Tibial nerve (tissue), 4 donors: ENCODE results near the gene UXS1.

Source experiments
- CTCF ChIP-seq, 5 experiments: fragments of 200-600 bp in 3 of 5; fragments of 450-650 bp in 2 of 5; sonication (generic) in 3 of 5; IDR thresholded peaks; one replicate each; pipeline ENCODE4 v1.5.1; 2016 to 2019; ENCODE audit warnings: antibody characterized with exemption in 5 of 5, mild to moderate bottlenecking in 3 of 5, moderate library complexity in 2 of 5
- EP300 ChIP-seq, 2 donors: sonication (generic); formaldehyde crosslinking; IDR thresholded peaks; one replicate each; pipeline ENCODE4 v1.6.1; 2017; ENCODE audit warnings: antibody characterized with exemption in 2 of 2, mild to moderate bottlenecking in 1 of 2
- POLR2A ChIP-seq, 2 donors: fragments of 450-650 bp; IDR thresholded peaks; one replicate each; pipeline ENCODE4 v1.6.1; 2017; ENCODE audit warnings: antibody characterized with exemption in 2 of 2, mild to moderate bottlenecking in 2 of 2, moderate library complexity in 2 of 2

DNA sequence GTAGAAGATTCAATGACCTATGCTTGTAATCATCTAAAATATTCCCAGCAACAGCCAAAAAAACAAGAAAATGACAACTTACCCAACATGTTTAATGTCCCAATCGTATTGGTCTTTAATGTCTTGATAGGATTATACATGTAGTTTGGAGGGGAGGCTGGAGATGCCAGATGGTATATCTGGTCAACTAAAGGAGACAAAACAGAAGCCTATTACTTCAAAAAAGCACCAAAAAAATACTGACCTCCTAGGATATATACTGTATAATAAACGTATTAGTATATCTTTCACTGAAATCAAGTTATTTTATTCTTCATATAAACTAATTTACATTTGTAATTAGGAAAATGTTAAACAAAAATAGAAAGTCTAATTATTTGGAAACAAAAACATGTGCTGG lies 64.5 kb downstream of the UXS1 start:
- no peak for TF ChIP-seq CTCF (IDR thresholded peaks at IDR 0.05)
- TF ChIP-seq POLR2A (IDR thresholded peaks at IDR 0.05), result no peak
- TF ChIP-seq EP300 (IDR thresholded peaks at IDR 0.05), result no peak
